Thyroid gland (tissue), 4 donors: ENCODE results near the gene TMBIM6. TPM values are rescaled to one million over a fixed set of nuclear protein-coding genes. Genes with fewer than 3 reads are reported as not detected.
"Not testable (repeated sequence)": the region's sequence is repeated elsewhere in the genome, so short reads cannot be mapped to it uniquely, and the experiment has no call there.

Experiments
- DNase-seq, 2 donors: peaks; one replicate each; pipeline ENCODE4 v3.0.0-alpha.2; 2019
- H3K27ac ChIP-seq, 3 donors: fragments of 200-600 bp; sonication (generic); 1 replicate in 2 of 3; 2 replicates in 1 of 3; pipeline ENCODE4 v1.5.1; 2016 to 2019; ENCODE audit warnings: mild to moderate bottlenecking in 1 of 3, moderate library complexity in 1 of 3
- H3K27me3 ChIP-seq: fragments of 200-600 bp; sonication (generic); one replicate; pipeline ENCODE4 v1.5.1; 2019
- H3K36me3 ChIP-seq, 2 donors: fragments of 200-600 bp; sonication (generic); one replicate each; pipeline ENCODE4 v1.5.1; 2016 to 2019
- H3K4me1 ChIP-seq, 2 donors: fragments of 200-600 bp; sonication (generic); one replicate each; pipeline ENCODE4 v1.5.1; 2017 to 2019
- H3K4me3 ChIP-seq, 3 donors: fragments of 200-600 bp; sonication (generic); replicated peaks in 1 of 3; 1 replicate in 2 of 3; 2 replicates in 1 of 3; pipeline ENCODE4 v1.5.1; 2016; ENCODE audit warnings: mild to moderate bottlenecking in 1 of 3
- H3K9me3 ChIP-seq: fragments of 200-600 bp; sonication (generic); one replicate; pipeline ENCODE4 v1.5.1; 2017
- CTCF ChIP-seq, 6 experiments: fragments of 200-600 bp in 3 of 6; fragments of 450-650 bp in 3 of 6; sonication (generic) in 3 of 6; IDR thresholded peaks; one replicate each; pipeline ENCODE4 v1.5.1; 2016 to 2019; ENCODE audit warnings: antibody characterized with exemption in 6 of 6, mild to moderate bottlenecking in 2 of 6, inconsistent platforms in 1 of 6, moderate library complexity in 1 of 6
- POLR2A ChIP-seq, 2 donors: fragments of 450-650 bp; IDR thresholded peaks; one replicate each; pipeline ENCODE4 v1.6.1; 2017; ENCODE audit warnings: antibody characterized with exemption in 2 of 2, mild to moderate bottlenecking in 2 of 2, moderate library complexity in 1 of 2
- WGBS, 2 donors: methylation state at CpG; one replicate each; pipeline ENCODE4 v1.1.5; 2017; 5-methylcytosine and 5-hydroxymethylcytosine counted together
- intact Hi-C: fragments of 100-400 bp; cut with DNase I; formaldehyde crosslinking; loops from one replicate; pipeline ENCODE4 v1.15.1; 2023
- total RNA-seq, 4 donors: library from RNA; depleted of rRNA; stranded (reverse); fragments of >200 nt; gene quantifications; one replicate each; pipeline ENCODE4 v1.2.3, GENCODE V29; 2016

Gene TMBIM6
- total RNA-seq, 4 donors from 2014 or later, result 745 to 1,019 (median 804) TPM

GRCh38 chr12:49708851-49709250, 32.5 kb upstream of the TMBIM6 start:
- peaks cover 3 to 25% of the 10 kb centered on the region in 2 donors for H3K4me1 ChIP-seq
- H3K4me3 ChIP-seq, result no peak overlapping the region
- no peaks in the 10 kb centered on the region for H3K9me3 ChIP-seq
- H3K27me3 ChIP-seq, result no peaks in the 10 kb centered on the region
- DNase-seq, result no peak
- intact Hi-C loops, result loop anchor here (2.0 kb wide), 1 partner anchor 64 kb away; no protein-coding TSS in a partner anchor
- no peaks in the 10 kb centered on the region for H3K36me3 ChIP-seq
- no peak for TF ChIP-seq POLR2A (IDR thresholded peaks at IDR 0.05)
- TF ChIP-seq CTCF (IDR thresholded peaks at IDR 0.05), result no peak
- WGBS, 2 donors, result 97 to 98% methylated on average over 3 of the region's 3 CpGs
- H3K27ac ChIP-seq, result no peak overlapping the region

- H3K4me3 ChIP-seq, DNase-seq, H3K36me3 ChIP-seq, H3K27ac ChIP-seq, intact Hi-C loops, H3K27me3 ChIP-seq, H3K4me1 ChIP-seq, H3K9me3 ChIP-seq: not testable (repeated sequence)
- WGBS, 2 donors, result 94 to 100% methylated on average over 3 of the region's 3 CpGs
These were observed 27.4 kb upstream of the TMBIM6 start for GRCh38 chr12:49713952-49714351.

GRCh38 chr12:49716553-49716952, 24.8 kb upstream of the TMBIM6 start:
- WGBS, 2 donors, result 67 to 75% methylated on average over 2 of the region's 2 CpGs
- TF ChIP-seq CTCF (IDR thresholded peaks at IDR 0.05) (no peak), POLR2A (IDR thresholded peaks at IDR 0.05) (no peak)
- no peaks in the 10 kb centered on the region for H3K27me3 ChIP-seq
- H3K4me3 ChIP-seq, result no peak overlapping the region
- H3K9me3 ChIP-seq, result no peaks in the 10 kb centered on the region
- no peaks in the 10 kb centered on the region for H3K4me1 ChIP-seq
- intact Hi-C loops, result no loop called here
- no peak overlapping the region for H3K27ac ChIP-seq
- DNase-seq, result no peak
- H3K36me3 ChIP-seq, result no peaks in the 10 kb centered on the region

GRCh38 chr12:49717800-49718199, 23.6 kb upstream of the TMBIM6 start:
- H3K27me3 ChIP-seq, H3K27ac ChIP-seq, intact Hi-C loops, H3K9me3 ChIP-seq, H3K4me1 ChIP-seq, H3K36me3 ChIP-seq, DNase-seq, H3K4me3 ChIP-seq: not testable (repeated sequence)
- 83 to 92% methylated on average over 3 of the region's 3 CpGs for WGBS, 2 donors

GRCh38 chr12:49720214-49720613, 21.1 kb upstream of the TMBIM6 start:
- intact Hi-C loops, result no loop called here
- H3K4me3 ChIP-seq, result no peak overlapping the region
- H3K9me3 ChIP-seq, result no peaks in the 10 kb centered on the region
- 75 to 81% methylated on average over 1 of the region's 1 CpG for WGBS, 2 donors
- no peaks in the 10 kb centered on the region for H3K36me3 ChIP-seq
- H3K27ac ChIP-seq, result no peak overlapping the region
- TF ChIP-seq CTCF (IDR thresholded peaks at IDR 0.05) (no peak), POLR2A (IDR thresholded peaks at IDR 0.05) (no peak)
- H3K4me1 ChIP-seq, result no peaks in the 10 kb centered on the region
- no peaks in the 10 kb centered on the region for H3K27me3 ChIP-seq
- no peak for DNase-seq

- 66 to 79% methylated on average over 3 of the region's 3 CpGs for WGBS, 2 donors
- H3K27me3 ChIP-seq, H3K4me3 ChIP-seq, intact Hi-C loops, H3K4me1 ChIP-seq, H3K27ac ChIP-seq, DNase-seq, H3K36me3 ChIP-seq, H3K9me3 ChIP-seq: not testable (repeated sequence)
These were observed 20.0 kb upstream of the TMBIM6 start for GRCh38 chr12:49721355-49721754.

GRCh38 chr12:49728446-49728845, 12.9 kb upstream of the TMBIM6 start:
- no peak for TF ChIP-seq POLR2A (IDR thresholded peaks at IDR 0.05)
- no peak for TF ChIP-seq CTCF (IDR thresholded peaks at IDR 0.05)
- WGBS, 2 donors, result 93 to 98% methylated on average over 3 of the region's 3 CpGs
- H3K9me3 ChIP-seq, result no peaks in the 10 kb centered on the region
- no peak for DNase-seq
- no peak overlapping the region for H3K27ac ChIP-seq
- no peaks in the 10 kb centered on the region for H3K36me3 ChIP-seq
- H3K4me3 ChIP-seq, result no peak overlapping the region
- no peaks in the 10 kb centered on the region for H3K4me1 ChIP-seq
- intact Hi-C loops, result no loop called here
- no peaks in the 10 kb centered on the region for H3K27me3 ChIP-seq
